NCI-H524 (cell line): ENCODE results near the gene PIH1D1.

Source experiments
- DNase-seq, 2 experiments: peaks; one replicate each; lab custom pipeline; 2025; lab: John Stamatoyannopoulos, UW

PIH1D1 gene

DNA sequence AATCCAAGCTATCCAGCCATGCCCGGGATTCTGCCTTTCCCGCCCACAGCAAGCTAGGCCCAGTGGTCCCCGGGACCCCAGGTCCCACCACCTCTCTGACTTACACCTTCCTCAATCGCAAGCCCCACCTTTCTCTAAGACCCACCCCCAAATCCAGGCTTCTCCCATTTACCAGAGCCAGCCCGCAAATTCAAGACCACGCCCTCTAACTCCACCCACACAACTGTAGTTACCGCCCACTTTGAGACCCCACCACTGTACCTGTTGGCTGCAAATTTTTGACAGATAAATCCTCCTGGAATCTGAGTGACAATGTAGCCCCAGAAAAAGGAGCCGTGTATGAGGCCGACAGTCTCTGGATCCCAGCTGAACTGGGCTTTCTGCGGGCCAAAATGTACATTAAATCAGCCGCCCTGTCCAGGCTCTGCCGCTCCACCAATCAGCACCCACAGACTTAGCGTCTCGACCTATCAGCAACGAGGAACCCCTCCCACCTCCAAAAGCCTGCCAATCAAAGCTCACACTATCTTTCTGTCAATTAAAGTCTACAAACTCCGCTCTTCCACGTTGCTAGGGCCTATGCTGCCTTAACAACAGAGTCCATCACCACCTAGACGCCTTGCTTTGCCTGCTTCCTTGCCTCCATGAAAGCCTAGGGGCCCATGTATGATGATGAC, 16.6 kb downstream of the PIH1D1 start:
- no peak for DNase-seq

GRCh38 chr19:49433240-49433901, 18.2 kb downstream of the PIH1D1 start:
- DNase-seq, result no peak

- DNase-seq, result no peak
Measured at GRCh38 chr19:49432141-49433073, 19.2 kb downstream of the PIH1D1 start.

GRCh38 chr19:49431330-49431749, 20.3 kb downstream of the PIH1D1 start:
- no peak for DNase-seq

DNA sequence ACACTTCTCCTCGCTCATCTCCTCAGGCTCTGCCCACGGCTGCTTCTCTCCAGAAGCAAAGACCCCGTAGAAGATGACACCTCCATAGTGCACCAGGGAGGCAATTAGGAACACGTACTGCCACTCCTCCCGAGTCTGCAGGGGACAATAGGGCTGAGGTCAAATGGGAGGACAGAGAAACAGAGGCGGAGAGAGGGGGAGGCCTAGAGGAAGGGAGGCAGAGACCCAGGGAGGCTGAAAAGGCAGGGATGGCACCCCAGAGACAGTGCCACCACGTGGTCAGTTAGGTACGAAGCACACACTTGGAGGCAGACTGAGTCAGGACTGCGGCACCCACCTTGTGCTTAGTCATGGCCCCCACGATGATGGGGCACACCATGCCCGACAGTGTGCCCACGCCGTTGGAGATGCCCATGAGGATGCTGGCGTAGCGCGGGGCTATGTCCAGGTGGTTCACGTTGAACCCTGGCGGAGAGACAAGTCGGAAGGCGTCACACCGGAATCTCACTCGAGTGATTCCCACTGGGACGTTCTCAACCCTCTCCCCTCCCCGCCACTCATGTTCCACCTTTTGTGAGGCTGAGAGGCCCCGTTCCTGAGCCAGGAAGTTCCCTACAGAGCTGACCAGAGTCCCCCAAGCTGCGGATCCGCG, 20.8 kb downstream of the PIH1D1 start:
- no peak for DNase-seq

DNA sequence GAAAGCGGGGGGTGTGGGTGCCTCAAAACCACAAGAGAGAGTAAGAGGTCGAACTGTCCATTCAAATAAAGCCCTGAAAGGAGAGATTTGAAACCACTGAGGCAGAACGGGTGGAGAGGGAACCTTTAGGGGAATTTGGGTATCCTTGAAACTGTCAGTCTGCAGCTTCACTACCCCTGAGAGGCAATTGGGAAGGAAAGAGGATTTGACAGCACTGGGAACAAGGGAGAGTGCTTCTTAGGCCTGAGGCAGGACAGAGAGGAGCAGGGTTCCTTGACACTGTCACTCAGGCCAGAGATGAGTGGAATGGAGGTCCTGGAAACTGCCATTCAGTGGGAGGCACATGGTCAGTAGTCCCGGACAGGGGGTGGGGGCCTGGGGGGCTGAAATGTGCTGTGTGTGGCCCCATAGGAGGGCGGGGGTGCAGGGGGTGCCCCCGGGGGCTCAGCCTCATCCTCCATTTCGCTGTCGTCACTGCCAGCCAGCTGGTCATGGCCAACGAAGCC, 21.4 kb downstream of the PIH1D1 start:
- DNase-seq, result no peak

DNA sequence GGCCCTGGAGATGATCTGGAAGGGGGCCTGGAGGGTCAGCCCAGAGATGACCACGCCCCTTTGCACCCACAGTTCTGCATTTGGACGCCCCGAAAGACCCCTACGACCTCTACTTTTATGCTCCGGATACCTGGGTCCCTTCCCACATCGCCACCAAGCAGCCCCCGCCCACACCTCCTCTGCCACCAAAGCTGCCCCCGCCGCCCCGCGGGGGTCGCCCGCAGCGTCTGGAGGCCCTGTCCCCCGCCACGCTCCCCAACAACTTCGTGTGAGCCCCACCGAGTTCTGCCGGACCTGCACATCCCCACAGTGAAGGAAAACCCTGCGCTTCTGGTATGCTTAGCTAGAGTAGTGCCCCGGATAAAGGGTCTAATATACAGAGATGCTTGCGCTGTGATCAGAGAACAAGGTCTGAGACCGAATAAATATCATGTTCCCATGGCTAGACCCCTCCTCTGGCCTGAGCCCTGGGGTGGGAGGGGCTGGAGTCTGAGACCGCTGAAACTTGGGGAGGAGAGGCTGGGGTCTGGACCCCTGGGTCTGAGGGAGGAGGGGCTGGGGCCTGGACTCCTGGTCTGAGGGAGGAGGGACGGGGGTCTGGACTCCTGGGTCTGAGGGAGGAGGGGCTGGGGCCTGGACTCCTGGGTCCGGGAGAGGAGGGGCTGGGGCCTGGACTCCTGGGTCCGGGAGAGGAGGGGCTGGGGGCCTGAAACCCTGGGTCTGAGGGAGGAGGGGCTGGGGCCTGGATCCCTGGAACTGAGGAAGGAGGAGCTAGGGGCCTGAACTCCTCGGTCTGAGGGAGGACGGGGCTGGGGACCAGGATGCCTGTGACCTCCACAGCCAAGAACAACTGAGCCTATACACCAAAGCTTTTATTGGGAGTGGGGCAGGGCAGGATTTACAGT, 22.8 kb downstream of the PIH1D1 start:
- no peak for DNase-seq

DNA sequence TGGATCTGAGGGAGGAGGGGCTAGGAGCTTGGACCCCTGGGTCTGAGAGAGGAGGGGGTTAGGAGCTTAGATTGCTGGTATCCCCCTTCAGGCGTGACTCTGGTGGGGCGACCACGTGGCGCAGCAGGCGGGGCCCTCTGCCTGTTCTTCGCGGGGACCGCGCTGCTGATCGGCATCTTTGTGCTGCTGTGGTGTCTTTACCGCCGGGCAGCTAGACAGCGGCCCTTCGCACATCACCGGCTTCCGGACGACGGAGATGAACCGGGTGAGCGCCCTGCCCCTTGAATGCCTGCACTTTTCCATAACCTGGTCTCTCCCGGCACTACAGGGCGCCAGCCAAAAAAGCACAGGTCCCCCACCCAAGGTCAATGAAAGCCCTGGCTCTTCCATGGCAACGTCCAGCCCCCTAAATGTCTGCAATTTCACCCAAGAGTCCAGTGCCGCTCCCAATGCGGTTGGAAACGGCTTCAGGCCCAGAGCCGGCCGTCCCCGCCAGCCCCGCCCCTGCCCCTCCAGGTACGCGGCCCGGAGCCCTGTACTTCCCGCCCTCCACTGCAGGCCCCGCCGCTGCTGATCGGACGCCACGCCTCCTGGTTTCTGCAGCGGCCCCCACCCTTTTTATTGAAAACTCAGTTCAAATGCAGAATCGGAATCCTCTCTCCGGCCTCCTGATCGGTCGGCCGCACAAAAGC, 23.6 kb downstream of the PIH1D1 start:
- DNase-seq, result peak in 1 of 2 experiments; percentile 49

- DNase-seq, result no peak
Measured at GRCh38 chr19:49427339-49427738, 24.3 kb downstream of the PIH1D1 start.

GRCh38 chr19:49425922-49426592, 25.6 kb downstream of the PIH1D1 start:
- DNase-seq, result peak in 1 of 2 experiments; percentile 35

DNA sequence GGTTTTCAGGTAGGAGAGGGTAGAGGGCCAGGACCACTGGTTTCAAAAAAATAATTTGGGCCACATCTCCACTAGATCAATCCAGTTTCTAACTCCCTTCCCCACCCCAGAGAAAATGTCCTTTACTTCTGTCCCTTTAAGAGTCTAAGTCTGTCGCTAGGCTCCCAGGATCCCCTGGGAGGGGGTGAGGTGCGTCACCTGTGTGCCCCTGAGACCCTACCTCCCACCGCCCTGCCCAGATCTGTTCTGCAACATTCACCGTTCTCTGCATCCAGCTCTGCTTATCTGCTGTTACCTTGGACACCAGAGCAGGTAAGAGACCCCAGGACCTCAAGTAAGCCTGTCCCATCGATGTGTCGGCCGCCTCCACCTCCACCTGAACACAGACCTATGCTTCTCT, 26.4 kb downstream of the PIH1D1 start, which contains the start of gene GFY:
TSS of gene GFY (plus strand) at position 211 of the 400 bp plus-strand sequence. CDS start 1,043 bp downstream, outside the sequence.
- no peak for DNase-seq

DNA sequence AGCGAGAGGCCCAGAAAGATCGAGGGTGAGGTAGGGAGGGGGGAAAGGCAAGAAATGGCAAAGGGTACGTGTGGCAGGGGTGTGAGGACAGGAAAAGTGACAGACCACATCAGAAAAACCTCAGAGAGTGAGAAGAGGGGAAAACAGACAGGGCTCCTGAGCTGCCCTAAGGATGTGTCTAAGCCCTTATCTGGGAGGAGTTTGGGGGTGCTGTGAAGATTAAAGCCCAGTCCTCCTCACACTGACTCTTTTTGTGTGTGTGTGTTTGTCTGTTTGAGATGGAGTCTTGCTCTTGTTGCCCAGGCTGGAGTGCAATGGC, 27.7 kb downstream of the PIH1D1 start:
- DNase-seq, result no peak

DNA sequence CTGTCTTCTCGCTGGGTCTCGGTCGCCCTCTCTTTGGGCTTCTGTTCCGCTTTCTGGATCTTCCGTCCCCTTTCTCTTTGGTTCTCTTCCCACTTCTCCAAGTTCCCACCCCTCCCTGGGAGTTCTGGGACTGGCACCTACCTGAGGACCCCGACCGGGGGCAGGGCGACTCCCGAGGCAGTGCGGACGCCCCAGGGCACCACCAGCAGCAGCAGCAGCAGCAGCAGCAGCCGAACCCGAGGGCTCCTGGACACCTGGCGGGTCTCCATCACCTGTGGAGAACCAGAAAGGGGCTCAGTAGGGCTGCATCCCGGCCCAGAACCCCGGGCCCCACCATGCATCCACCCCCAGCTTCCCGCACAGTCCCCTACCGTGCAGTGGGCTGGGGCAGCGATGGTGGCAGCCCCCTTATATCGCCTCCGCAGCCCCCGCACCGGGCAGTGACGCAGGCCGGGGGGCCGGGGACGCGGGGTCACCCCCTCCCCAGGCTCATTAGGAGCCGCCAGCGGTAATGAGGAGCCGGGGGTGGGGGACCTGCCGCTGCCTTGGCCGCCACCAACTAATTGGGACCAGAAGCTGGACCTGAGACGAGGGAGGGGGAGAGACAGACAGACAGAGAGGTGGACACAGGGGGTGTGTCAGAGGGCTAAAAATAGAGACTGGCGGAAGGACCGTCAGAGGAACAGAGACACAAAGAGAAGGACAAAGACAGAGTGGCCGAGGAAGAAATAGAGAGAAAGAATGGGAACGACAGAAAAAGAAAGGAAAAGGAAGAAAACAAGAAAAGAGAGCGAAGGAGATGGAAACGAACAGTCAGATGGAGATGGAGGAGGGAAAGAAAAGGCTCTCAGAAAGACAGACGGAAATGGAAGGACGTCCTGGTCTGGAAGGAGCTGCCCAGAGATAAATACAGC, 28.3 kb downstream of the PIH1D1 start, which contains the start of gene PTH2:
TSS of gene PTH2 (minus strand) at position 371 of the 914 bp plus-strand sequence. CDS start at position 269, 102 bp downstream.
- no peak for DNase-seq

DNA sequence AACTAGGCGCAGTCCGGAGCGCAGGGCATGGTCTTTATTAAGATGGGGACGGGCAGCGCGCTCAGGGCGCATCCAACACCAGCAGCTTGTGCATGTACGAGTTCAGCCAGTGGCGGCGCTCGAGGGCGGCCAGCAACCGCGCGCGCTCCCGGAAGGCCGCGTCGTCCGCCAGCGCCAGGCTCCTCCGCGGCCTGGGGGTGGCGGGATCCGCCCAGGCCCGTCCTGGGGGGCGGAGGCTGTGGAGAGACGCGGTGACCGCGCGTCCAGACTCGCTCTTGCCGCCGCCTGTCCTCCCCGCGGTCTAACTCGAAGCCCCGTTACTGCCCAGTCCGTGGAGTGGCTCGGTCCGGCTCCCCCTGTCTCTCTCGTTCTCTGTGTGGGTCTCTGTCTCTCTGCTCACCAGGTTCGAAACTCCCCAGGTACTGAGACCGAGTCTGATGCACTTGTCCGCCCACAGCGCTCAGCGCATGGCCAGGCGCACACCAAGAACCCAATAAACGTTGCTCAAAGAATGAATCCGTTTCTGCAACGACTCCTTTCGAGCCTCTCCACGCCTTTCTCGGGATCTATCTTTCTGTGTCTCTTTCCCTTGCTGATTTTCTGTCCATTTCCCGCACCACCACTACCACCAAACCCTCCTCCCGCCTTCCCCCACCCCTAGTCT, 29.1 kb downstream of the PIH1D1 start:
- DNase-seq, result peak; percentile 55 to 75

GRCh38 chr19:49421878-49422202, 29.8 kb downstream of the PIH1D1 start:
- no peak for DNase-seq

DNA sequence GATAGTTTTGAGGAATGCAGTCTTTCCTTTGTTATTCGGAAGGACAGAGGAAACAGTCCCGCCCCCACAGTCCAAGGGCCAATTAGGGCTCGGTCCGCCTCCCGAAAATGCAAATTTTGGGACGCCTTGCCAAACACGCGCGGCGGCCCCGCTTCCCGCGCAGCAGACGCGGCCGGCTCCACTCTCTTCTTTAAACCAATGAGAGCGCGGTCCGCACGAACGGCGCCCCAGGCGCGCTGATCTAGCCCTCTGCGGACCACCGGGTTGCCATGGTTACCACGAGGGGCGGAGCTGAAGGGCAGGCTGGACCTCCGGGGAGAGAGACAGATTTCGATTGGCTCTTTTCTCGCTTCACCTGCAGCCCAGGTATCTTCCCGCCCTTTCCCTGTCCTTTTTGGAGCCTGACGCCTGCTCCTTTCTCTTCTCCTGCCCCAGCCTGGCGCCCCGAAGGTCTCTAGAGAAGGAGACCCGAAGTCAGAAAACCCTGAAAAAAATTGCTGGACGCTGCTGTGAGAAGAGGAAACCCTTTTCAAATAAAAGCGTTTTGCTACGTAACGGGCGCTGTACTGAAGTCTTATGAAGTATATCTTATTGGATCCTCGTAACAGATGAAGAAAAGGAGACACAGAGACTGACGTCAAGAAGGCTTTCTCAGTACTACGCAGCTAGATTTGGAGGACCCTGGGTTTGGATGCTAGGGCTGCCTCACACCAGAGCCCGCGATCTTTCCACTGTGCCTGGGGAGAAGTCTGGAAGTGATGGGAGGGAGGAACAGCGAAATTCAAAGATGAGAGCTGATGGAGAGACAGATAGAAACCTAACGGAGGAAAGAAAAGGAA, 30.4 kb downstream of the PIH1D1 start:
- DNase-seq, result peak; percentile 92 to 93

- DNase-seq, result no peak
Measured at GRCh38 chr19:49420227-49420626, 31.4 kb downstream of the PIH1D1 start.
